GM12878 (cell line): ENCODE measurements around the gene NEAT1. TPM values are rescaled to one million over a fixed set of nuclear protein-coding genes. Genes with fewer than 3 reads are reported as not detected.
A peak's percentile ranks its signal among the peaks of the same experiment; 100 is the strongest.

ENCODE experiments used
- BACH1 ChIP-seq: fragments of 450-650 bp; IDR thresholded peaks from 2 replicates; pipeline ENCODE4 v1.6.1; 2017; ENCODE audit warnings: mild to moderate bottlenecking, borderline replicate concordance
- BCLAF1 ChIP-seq: fragments of 450-650 bp; IDR thresholded peaks from 2 replicates; pipeline ENCODE4 v1.6.1; 2017; ENCODE audit warnings: antibody characterized with exemption, mild to moderate bottlenecking, moderate library complexity
- CREB1 ChIP-seq: IDR thresholded peaks from 2 replicates; pipeline ENCODE4 v1.6.1; 2012; ENCODE audit warnings: low read depth, mild to moderate bottlenecking, inconsistent platforms
- CREM ChIP-seq: IDR thresholded peaks from 2 replicates; pipeline ENCODE4 v1.6.1; 2014; ENCODE audit warnings: antibody characterized with exemption, low read depth
- E2F8 ChIP-seq: fragments of 450-650 bp; IDR thresholded peaks from 2 replicates; pipeline ENCODE4 v1.6.1; 2018; ENCODE audit warnings: mild to moderate bottlenecking, low read depth, moderate library complexity; ENCODE audit not compliant: partially characterized antibody
- EED ChIP-seq: sonication (generic); IDR thresholded peaks from 2 replicates; pipeline ENCODE4 v1.6.1; 2016; ENCODE audit warnings: antibody characterized with exemption, low read depth
- EGR1 ChIP-seq, 2 experiments: IDR thresholded peaks; 1 replicate in 1 of 2; 2 replicates in 1 of 2; pipeline ENCODE4 v1.6.1; 2011 to 2012; ENCODE audit warnings: low read depth in 2 of 2, low read length in 2 of 2, borderline replicate concordance in 1 of 2, mild to moderate bottlenecking in 1 of 2, moderate library complexity in 1 of 2
- ELK1 ChIP-seq: IDR thresholded peaks from 2 replicates; pipeline ENCODE4 v1.6.1; 2012; ENCODE audit warnings: low read depth, low read length, improper control_type of control experiment
- IKZF2 ChIP-seq, 2 experiments: fragments of 450-650 bp; IDR thresholded peaks; 2 replicates each; pipeline ENCODE4 v1.6.1; 2017; ENCODE audit warnings: mild to moderate bottlenecking in 2 of 2, moderate library complexity in 2 of 2
- NKRF ChIP-seq: fragments of 450-650 bp; conservative IDR thresholded peaks from 2 replicates; pipeline ENCODE4 v1.6.1; 2017; ENCODE audit warnings: mild to moderate bottlenecking, moderate library complexity
- PAX8 ChIP-seq: fragments of 450-650 bp; IDR thresholded peaks from 2 replicates; pipeline ENCODE4 v1.6.1; 2017; ENCODE audit warnings: mild to moderate bottlenecking, moderate library complexity
- PKNOX1 ChIP-seq: fragments of 450-650 bp; IDR thresholded peaks from 2 replicates; pipeline ENCODE4 v1.6.1; 2016; ENCODE audit warnings: mild to moderate bottlenecking
- PML ChIP-seq: IDR thresholded peaks from 2 replicates; pipeline ENCODE4 v1.6.1; 2012; ENCODE audit warnings: low read length, inconsistent platforms
- POLR2AphosphoS5 ChIP-seq: IDR thresholded peaks from 2 replicates; pipeline ENCODE4 v1.6.1; 2011; ENCODE audit warnings: mild to moderate bottlenecking, low read length, inconsistent platforms
- RUNX3 ChIP-seq: IDR thresholded peaks from 2 replicates; pipeline ENCODE4 v1.6.1; 2012; ENCODE audit warnings: low read length, inconsistent platforms
- SIX5 ChIP-seq: IDR thresholded peaks from 2 replicates; pipeline ENCODE4 v1.6.1; 2011; ENCODE audit warnings: mild to moderate bottlenecking, low read depth, low read length, moderate library complexity; ENCODE audit not compliant: severe bottlenecking
- SMAD5 ChIP-seq: IDR thresholded peaks from 2 replicates; pipeline ENCODE4 v1.6.1; 2016; ENCODE audit warnings: antibody characterized with exemption, low read depth
- SUZ12 ChIP-seq: fragments of 200-600 bp; sonication (generic); IDR thresholded peaks from one replicate; pipeline ENCODE4 v1.6.1; 2018; ENCODE audit warnings: antibody characterized with exemption, mild to moderate bottlenecking; ENCODE audit not compliant: unreplicated experiment
- USF2 ChIP-seq: IDR thresholded peaks from 2 replicates; pipeline ENCODE4 v1.6.1; 2011; ENCODE audit warnings: low read depth, low read length, improper control_type of control experiment, borderline replicate concordance
- polyA plus RNA-seq, 11 experiments: library from polyadenylated mRNA; depleted of rRNA in 4 of 11; unstranded in 6 of 11; stranded (reverse) in 5 of 11; fragments of >200 nt; fragmentation: Nextera tagmentation in 4 of 11; fragmentation: Illumina TruSeq in 1 of 11; extraction: Ambion mirVana in 4 of 11; extraction: Trizol in 1 of 11; gene quantifications; 1 replicate in 1 of 11; 2 replicates in 10 of 11; pipeline versions ENCODE4 v1.2.1 to v1.2.3, GENCODE V29; 2011 to 2016; ENCODE audit warnings: inconsistent platforms in 2 of 11, missing spikeins in 2 of 11, low read depth in 1 of 11
- total RNA-seq, 4 experiments: library from RNA; depleted of rRNA in 3 of 4; stranded (reverse); fragments of >200 nt in 3 of 4; fragmentation: Illumina TruSeq in 1 of 4; extraction: Trizol in 1 of 4; gene quantifications; 2 replicates each; pipeline versions ENCODE4 v1.2.1 to v1.2.3, GENCODE V29; 2013 to 2021

Gene NEAT1
- total and polyA plus RNA-seq, 10 of the 15 experiments (the other 5 are each of a cell fraction or from before 2014, with no cell fraction given): 13.6 to 328 (median 69.4) TPM

- TF ChIP-seq E2F8 (no peak), SUZ12 (no peak), EED (no peak), RUNX3 (no peak), PKNOX1 (no peak), SIX5 (no peak), SMAD5 (peak; percentile 24), USF2 (no peak), BACH1 (no peak; the same call in 1 of the 2 replicates), PML (no peak), CREB1 (no peak), POLR2AphosphoS5 (peak; percentile 71; the same call in 1 of the 2 replicates), NKRF (0 out of 2 replicates have a peak, but pooled peaks have one; percentile 25), IKZF2 (IDR thresholded peaks at IDR 0.05) (peak in 1 of 2 experiments; percentile 5; a peak in 3 of 4 replicates), BCLAF1 (no peak), CREM (no peak), ELK1 (no peak), EGR1 (IDR thresholded peaks at IDR 0.05; ENCODE audit: borderline replicate concordance in 1 of 2, low read depth in 2 of 2, low read length in 2 of 2) (no peak), PAX8 (no peak)
Measured at GRCh38 chr11:65493367-65494176, 71.0 kb downstream of the NEAT1 start (continued).
